ENCODE data around the gene R3HDM2. TPM values are rescaled to one million over a fixed set of nuclear protein-coding genes. Genes with fewer than 3 reads are reported as not detected.

The R3HDM2 gene
- total and polyA plus RNA-seq, 2 of the 13 experiments (the other 11 are each of a cell fraction or from before 2014, with no cell fraction given), result 11.1 to 23.5 TPM

DNA sequence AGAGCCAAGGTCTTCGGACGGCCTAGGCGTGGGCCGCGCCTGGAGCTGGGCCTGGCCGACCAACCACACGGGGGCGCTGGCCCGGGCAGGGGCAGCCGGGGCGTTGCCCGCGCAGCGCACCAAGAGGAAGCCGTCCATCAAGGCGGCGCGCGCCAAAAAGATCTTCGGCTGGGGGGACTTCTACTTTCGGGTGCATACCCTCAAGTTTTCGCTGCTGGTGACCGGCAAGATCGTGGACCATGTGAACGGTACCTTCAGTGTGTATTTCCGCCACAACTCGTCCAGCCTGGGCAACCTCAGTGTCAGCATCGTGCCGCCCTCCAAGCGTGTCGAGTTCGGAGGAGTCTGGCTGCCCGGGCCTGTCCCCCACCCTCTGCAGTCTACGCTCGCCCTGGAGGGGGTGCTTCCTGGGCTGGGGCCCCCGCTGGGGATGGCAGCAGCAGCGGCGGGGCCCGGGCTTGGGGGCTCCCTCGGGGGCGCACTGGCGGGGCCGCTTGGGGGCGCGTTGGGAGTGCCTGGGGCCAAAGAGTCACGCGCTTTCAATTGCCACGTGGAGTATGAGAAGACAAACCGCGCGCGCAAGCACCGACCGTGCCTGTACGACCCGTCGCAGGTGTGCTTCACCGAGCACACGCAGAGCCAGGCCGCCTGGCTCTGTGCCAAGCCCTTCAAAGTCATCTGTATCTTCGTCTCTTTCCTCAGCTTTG is 205.7 kb downstream of the R3HDM2 start (continued):
- TF ChIP-seq CBX1 (IDR thresholded peaks at IDR 0.05; ENCODE audit: low read depth), result no peak
- no peak for TF ChIP-seq ZKSCAN8 (CRISPR knock-in tag; IDR thresholded peaks at IDR 0.05; ENCODE audit: borderline replicate concordance)
- no peak for TF ChIP-seq ZFAT (CRISPR knock-in tag; conservative IDR thresholded peaks at IDR 0.05)
- TF ChIP-seq CHD4 (IDR thresholded peaks at IDR 0.05; ENCODE audit: borderline replicate concordance, low read length), result no peak
- 0 out of 2 replicates have a peak, but pooled peaks have one; percentile 38 for TF ChIP-seq AKAP8 (CRISPR knock-in tag; IDR thresholded peaks at IDR 0.05)
- no peak for TF ChIP-seq ZNF891 (CRISPR knock-in tag; IDR thresholded peaks at IDR 0.05)
- no peak for TF ChIP-seq ZSCAN12 (CRISPR knock-in tag; IDR thresholded peaks at IDR 0.05)
- TF ChIP-seq MBD4 (IDR thresholded peaks at IDR 0.05; ENCODE audit: borderline replicate concordance, low read length), result no peak
- TF ChIP-seq ZNF264 (CRISPR knock-in tag; IDR thresholded peaks at IDR 0.05), result no peak
- TF ChIP-seq, protein P1, sequence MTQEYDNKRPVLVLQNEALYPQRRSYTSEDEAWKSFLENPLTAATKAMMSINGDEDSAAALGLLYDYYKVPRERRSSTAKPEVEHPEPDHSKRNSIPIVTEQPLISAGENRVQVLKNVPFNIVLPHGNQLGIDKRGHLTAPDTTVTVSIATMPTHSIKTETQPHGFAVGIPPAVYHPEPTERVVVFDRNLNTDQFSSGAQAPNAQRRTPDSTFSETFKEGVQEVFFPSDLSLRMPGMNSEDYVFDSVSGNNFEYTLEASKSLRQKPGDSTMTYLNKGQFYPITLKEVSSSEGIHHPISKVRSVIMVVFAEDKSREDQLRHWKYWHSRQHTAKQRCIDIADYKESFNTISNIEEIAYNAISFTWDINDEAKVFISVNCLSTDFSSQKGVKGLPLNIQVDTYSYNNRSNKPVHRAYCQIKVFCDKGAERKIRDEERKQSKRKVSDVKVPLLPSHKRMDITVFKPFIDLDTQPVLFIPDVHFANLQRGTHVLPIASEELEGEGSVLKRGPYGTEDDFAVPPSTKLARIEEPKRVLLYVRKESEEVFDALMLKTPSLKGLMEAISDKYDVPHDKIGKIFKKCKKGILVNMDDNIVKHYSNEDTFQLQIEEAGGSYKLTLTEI (CRISPR knock-in tag; conservative IDR thresholded peaks at IDR 0.05), result no peak
- TF ChIP-seq, protein P2, sequence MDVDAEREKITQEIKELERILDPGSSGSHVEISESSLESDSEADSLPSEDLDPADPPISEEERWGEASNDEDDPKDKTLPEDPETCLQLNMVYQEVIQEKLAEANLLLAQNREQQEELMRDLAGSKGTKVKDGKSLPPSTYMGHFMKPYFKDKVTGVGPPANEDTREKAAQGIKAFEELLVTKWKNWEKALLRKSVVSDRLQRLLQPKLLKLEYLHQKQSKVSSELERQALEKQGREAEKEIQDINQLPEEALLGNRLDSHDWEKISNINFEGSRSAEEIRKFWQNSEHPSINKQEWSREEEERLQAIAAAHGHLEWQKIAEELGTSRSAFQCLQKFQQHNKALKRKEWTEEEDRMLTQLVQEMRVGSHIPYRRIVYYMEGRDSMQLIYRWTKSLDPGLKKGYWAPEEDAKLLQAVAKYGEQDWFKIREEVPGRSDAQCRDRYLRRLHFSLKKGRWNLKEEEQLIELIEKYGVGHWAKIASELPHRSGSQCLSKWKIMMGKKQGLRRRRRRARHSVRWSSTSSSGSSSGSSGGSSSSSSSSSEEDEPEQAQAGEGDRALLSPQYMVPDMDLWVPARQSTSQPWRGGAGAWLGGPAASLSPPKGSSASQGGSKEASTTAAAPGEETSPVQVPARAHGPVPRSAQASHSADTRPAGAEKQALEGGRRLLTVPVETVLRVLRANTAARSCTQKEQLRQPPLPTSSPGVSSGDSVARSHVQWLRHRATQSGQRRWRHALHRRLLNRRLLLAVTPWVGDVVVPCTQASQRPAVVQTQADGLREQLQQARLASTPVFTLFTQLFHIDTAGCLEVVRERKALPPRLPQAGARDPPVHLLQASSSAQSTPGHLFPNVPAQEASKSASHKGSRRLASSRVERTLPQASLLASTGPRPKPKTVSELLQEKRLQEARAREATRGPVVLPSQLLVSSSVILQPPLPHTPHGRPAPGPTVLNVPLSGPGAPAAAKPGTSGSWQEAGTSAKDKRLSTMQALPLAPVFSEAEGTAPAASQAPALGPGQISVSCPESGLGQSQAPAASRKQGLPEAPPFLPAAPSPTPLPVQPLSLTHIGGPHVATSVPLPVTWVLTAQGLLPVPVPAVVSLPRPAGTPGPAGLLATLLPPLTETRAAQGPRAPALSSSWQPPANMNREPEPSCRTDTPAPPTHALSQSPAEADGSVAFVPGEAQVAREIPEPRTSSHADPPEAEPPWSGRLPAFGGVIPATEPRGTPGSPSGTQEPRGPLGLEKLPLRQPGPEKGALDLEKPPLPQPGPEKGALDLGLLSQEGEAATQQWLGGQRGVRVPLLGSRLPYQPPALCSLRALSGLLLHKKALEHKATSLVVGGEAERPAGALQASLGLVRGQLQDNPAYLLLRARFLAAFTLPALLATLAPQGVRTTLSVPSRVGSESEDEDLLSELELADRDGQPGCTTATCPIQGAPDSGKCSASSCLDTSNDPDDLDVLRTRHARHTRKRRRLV (CRISPR knock-in tag; IDR thresholded peaks at IDR 0.05), result no peak
- TF ChIP-seq SSRP1 (CRISPR knock-in tag; IDR thresholded peaks at IDR 0.05), result no peak
- TF ChIP-seq CEBPB (IDR thresholded peaks at IDR 0.05; ENCODE audit: borderline replicate concordance, low read depth, low read length), result no peak
- TF ChIP-seq, protein P3, sequence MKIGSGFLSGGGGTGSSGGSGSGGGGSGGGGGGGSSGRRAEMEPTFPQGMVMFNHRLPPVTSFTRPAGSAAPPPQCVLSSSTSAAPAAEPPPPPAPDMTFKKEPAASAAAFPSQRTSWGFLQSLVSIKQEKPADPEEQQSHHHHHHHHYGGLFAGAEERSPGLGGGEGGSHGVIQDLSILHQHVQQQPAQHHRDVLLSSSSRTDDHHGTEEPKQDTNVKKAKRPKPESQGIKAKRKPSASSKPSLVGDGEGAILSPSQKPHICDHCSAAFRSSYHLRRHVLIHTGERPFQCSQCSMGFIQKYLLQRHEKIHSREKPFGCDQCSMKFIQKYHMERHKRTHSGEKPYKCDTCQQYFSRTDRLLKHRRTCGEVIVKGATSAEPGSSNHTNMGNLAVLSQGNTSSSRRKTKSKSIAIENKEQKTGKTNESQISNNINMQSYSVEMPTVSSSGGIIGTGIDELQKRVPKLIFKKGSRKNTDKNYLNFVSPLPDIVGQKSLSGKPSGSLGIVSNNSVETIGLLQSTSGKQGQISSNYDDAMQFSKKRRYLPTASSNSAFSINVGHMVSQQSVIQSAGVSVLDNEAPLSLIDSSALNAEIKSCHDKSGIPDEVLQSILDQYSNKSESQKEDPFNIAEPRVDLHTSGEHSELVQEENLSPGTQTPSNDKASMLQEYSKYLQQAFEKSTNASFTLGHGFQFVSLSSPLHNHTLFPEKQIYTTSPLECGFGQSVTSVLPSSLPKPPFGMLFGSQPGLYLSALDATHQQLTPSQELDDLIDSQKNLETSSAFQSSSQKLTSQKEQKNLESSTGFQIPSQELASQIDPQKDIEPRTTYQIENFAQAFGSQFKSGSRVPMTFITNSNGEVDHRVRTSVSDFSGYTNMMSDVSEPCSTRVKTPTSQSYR (CRISPR knock-in tag; IDR thresholded peaks at IDR 0.05; ENCODE audit: borderline replicate concordance), result no peak
- no peak for TF ChIP-seq TMF1 (CRISPR knock-in tag; IDR thresholded peaks at IDR 0.05; ENCODE audit: low read depth)
- TF ChIP-seq SMAD1 (CRISPR knock-in tag; IDR thresholded peaks at IDR 0.05; ENCODE audit: borderline replicate concordance, low read depth), result no peak
- TF ChIP-seq ZNF501 (CRISPR knock-in tag; IDR thresholded peaks at IDR 0.05), result 0 out of 2 replicates have a peak, but pooled peaks have one; percentile 36
- no peak for TF ChIP-seq MAFK (conservative IDR thresholded peaks at IDR 0.05 in 1 of 2, IDR thresholded peaks at IDR 0.05 in 1 of 2; ENCODE audit: low read length in 2 of 2)
- TF ChIP-seq NR2F6 (IDR thresholded peaks at IDR 0.05), result no peak
- TF ChIP-seq NR2F6 (CRISPR knock-in tag; IDR thresholded peaks at IDR 0.05), result no peak
